Activated T-helper 2 cell treated with anti-CD3 and anti-CD28 coated beads, Interferon-gamma antibody, Interleukin-2, Interleukin-4, amounts not matched to agents 10 μg/mL and 5 μg/mL and 100 μg/mL, durations not matched to agents 14 hours and 24 hours and 36 hours (primary cell): ENCODE measurements around the gene PLAAT4. TPM values are rescaled to one million over a fixed set of nuclear protein-coding genes. Genes with fewer than 3 reads are reported as not detected.

Source experiments
- DNase-seq: peaks from one replicate; pipeline ENCODE4 v3.0.0; 2021; ENCODE audit warnings: low spot score
- H3K27ac Mint-ChIP-seq: one replicate; pipeline ENCODE4 v1.8.0; 2021; ENCODE audit warnings: mixed read lengths
- H3K27me3 Mint-ChIP-seq: one replicate; pipeline ENCODE4 v1.8.0; 2021; ENCODE audit warnings: low read depth, mixed read lengths
- H3K36me3 Mint-ChIP-seq: one replicate; pipeline ENCODE4 v1.8.0; 2021; ENCODE audit warnings: low read depth, mixed read lengths
- H3K4me1 Mint-ChIP-seq: one replicate; pipeline ENCODE4 v1.8.0; 2021; ENCODE audit warnings: low read depth, mixed read lengths
- H3K4me3 Mint-ChIP-seq: one replicate; pipeline ENCODE4 v1.8.0; 2021; ENCODE audit warnings: low read depth, mild to moderate bottlenecking, moderate library complexity, mixed read lengths
- H3K9me3 Mint-ChIP-seq: one replicate; pipeline ENCODE4 v1.8.0; 2021; ENCODE audit warnings: mixed read lengths
- intact Hi-C: fragments of 100-400 bp; cut with micrococcal nuclease; formaldehyde crosslinking; loops from one replicate; pipeline ENCODE4 v1.15.1; 2023
- total RNA-seq: library from RNA; stranded (reverse); gene quantifications from 2 replicates; pipeline ENCODE4 v1.2.3, GENCODE V29; 2022

PLAAT4 gene
- 41.4 and 45.7 TPM in 2 replicates for total RNA-seq

GRCh38 chr11:63536669-63537292 lies at the start of gene PLAAT4:
Gene PLAAT4, plus strand, starts transcription at chr11:63536808. Its CDS starts 61 bp downstream, at chr11:63536869.
- DNase-seq = peak; percentile 32
- Mint-ChIP-seq H3K36me3 (peaks cover 5% of the 10 kb centered on the region), H3K9me3 (no peaks in the 10 kb centered on the region), H3K27me3 (no peaks in the 10 kb centered on the region), H3K4me3 (peak within 1 kb of the TSS; percentile 80), H3K27ac (peak within 1 kb of the TSS; percentile 74), H3K4me1 (peaks cover 62% of the 10 kb centered on the region)
- intact Hi-C loops = loop anchor here (1.0 to 10.0 kb wide), 6 partner anchors 28 to 136 kb away; partner anchors contain the start of genes ATL3, PLAAT3 and PLAAT5

GRCh38 chr11:63488789-63489188 lies 47.8 kb upstream of the PLAAT4 start:
- H3K9me3 Mint-ChIP-seq = peaks cover 33% of the 10 kb centered on the region
- intact Hi-C loops = no loop called here
- peaks cover 64% of the 10 kb centered on the region for H3K27me3 Mint-ChIP-seq
- no peak overlapping the region for H3K4me3 Mint-ChIP-seq
- peaks cover 6% of the 10 kb centered on the region for H3K36me3 Mint-ChIP-seq
- peaks cover 28% of the 10 kb centered on the region for H3K4me1 Mint-ChIP-seq
- H3K27ac Mint-ChIP-seq = no peak overlapping the region
- no peak for DNase-seq

- intact Hi-C loops = loop anchor here (2.0 to 5.0 kb wide), 3 partner anchors 43 to 122 kb away; partner anchors contain the start of genes PLAAT3 and PLAAT4
- peak overlapping the region; percentile 1 for H3K4me3 Mint-ChIP-seq
Measured at GRCh38 chr11:63489879-63490278, 46.7 kb upstream of the PLAAT4 start.

GRCh38 chr11:63490551-63491239 lies 45.9 kb upstream of the PLAAT4 start, which contains the start of gene PLAAT5:
Gene PLAAT5, minus strand, starts transcription at chr11:63491167. Its CDS starts 133 bp downstream, at chr11:63491034.
- Mint-ChIP-seq H3K36me3 (peaks cover 6% of the 10 kb centered on the region), H3K4me1 (peaks cover 28% of the 10 kb centered on the region), H3K27ac (peak within 1 kb of the TSS; percentile 78), H3K9me3 (peaks cover 19% of the 10 kb centered on the region), H3K27me3 (peaks cover 64% of the 10 kb centered on the region), H3K4me3 (peak within 1 kb of the TSS; percentile 83)
- DNase-seq = no peak
- intact Hi-C loops = loop anchor here (1.0 to 5.0 kb wide), 4 partner anchors 43 to 122 kb away; partner anchors contain the start of genes PLAAT3 and PLAAT4

More at GRCh38 chr11:63489879-63490278, 46.7 kb upstream of the PLAAT4 start:
- DNase-seq = no peak
- Mint-ChIP-seq H3K27me3 (peaks cover 64% of the 10 kb centered on the region), H3K27ac (no peak overlapping the region), H3K4me1 (peaks cover 28% of the 10 kb centered on the region), H3K36me3 (peaks cover 6% of the 10 kb centered on the region), H3K9me3 (peaks cover 27% of the 10 kb centered on the region)

- no peak for DNase-seq
- Mint-ChIP-seq H3K4me3 (peak overlapping the region; percentile 83), H3K27me3 (peaks cover 62% of the 10 kb centered on the region), H3K36me3 (peaks cover 6% of the 10 kb centered on the region), H3K27ac (peak overlapping the region; percentile 78), H3K9me3 (peaks cover 14% of the 10 kb centered on the region), H3K4me1 (peaks cover 28% of the 10 kb centered on the region)
- intact Hi-C loops = loop anchor here (1.0 to 5.0 kb wide), 4 partner anchors 44 to 121 kb away; partner anchors contain the start of genes PLAAT3 and PLAAT4
Measured at GRCh38 chr11:63491240-63491587, 45.4 kb upstream of the PLAAT4 start.

- Mint-ChIP-seq H3K4me1 (peaks cover 28% of the 10 kb centered on the region), H3K9me3 (peaks cover 13% of the 10 kb centered on the region), H3K36me3 (peaks cover 6% of the 10 kb centered on the region), H3K4me3 (peak overlapping the region; percentile 83), H3K27ac (peak overlapping the region; percentile 67), H3K27me3 (peaks cover 61% of the 10 kb centered on the region)
- no peak for DNase-seq
- intact Hi-C loops = loop anchor here (1.0 to 5.0 kb wide), 4 partner anchors 45 to 120 kb away; partner anchors contain the start of genes PLAAT3 and PLAAT4
Measured at GRCh38 chr11:63491636-63492372, 44.8 kb upstream of the PLAAT4 start.

- Mint-ChIP-seq H3K9me3 (peaks cover 17% of the 10 kb centered on the region), H3K27ac (peak overlapping the region; percentile 67), H3K36me3 (peaks cover 6% of the 10 kb centered on the region), H3K4me3 (no peak overlapping the region), H3K27me3 (peaks cover 62% of the 10 kb centered on the region), H3K4me1 (peaks cover 28% of the 10 kb centered on the region)
- no peak for DNase-seq
- intact Hi-C loops = loop anchor here (5.0 kb wide), 2 partner anchors 45 to 120 kb away; partner anchors contain the start of gene PLAAT3
Measured at GRCh38 chr11:63492441-63492840, 44.2 kb upstream of the PLAAT4 start.

- Mint-ChIP-seq H3K4me3 (no peak overlapping the region), H3K27me3 (peaks cover 63% of the 10 kb centered on the region), H3K27ac (no peak overlapping the region), H3K4me1 (peaks cover 28% of the 10 kb centered on the region), H3K9me3 (peaks cover 24% of the 10 kb centered on the region), H3K36me3 (peaks cover 6% of the 10 kb centered on the region)
- intact Hi-C loops = loop anchor here (5.0 kb wide), 2 partner anchors 46 to 119 kb away; partner anchors contain the start of gene PLAAT3
- no peak for DNase-seq
Measured at GRCh38 chr11:63493127-63493526, 43.5 kb upstream of the PLAAT4 start.

- H3K27ac Mint-ChIP-seq = no peak overlapping the region
- DNase-seq = no peak
- intact Hi-C loops = loop anchor here (5.0 kb wide), 2 partner anchors 48 to 117 kb away; partner anchors contain the start of gene PLAAT3
- peaks cover 6% of the 10 kb centered on the region for H3K36me3 Mint-ChIP-seq
- H3K4me3 Mint-ChIP-seq = no peak overlapping the region
- H3K9me3 Mint-ChIP-seq = peaks cover 40% of the 10 kb centered on the region
- peaks cover 52% of the 10 kb centered on the region for H3K27me3 Mint-ChIP-seq
- H3K4me1 Mint-ChIP-seq = peaks cover 17% of the 10 kb centered on the region
Measured at GRCh38 chr11:63494975-63495374, 41.6 kb upstream of the PLAAT4 start.

GRCh38 chr11:63499874-63500273 lies 36.7 kb upstream of the PLAAT4 start:
- intact Hi-C loops = no loop called here
- H3K9me3 Mint-ChIP-seq = peaks cover 46% of the 10 kb centered on the region
- peaks cover 5% of the 10 kb centered on the region for H3K4me1 Mint-ChIP-seq
- H3K36me3 Mint-ChIP-seq = peaks cover 9% of the 10 kb centered on the region
- DNase-seq = no peak
- no peak overlapping the region for H3K27ac Mint-ChIP-seq
- H3K27me3 Mint-ChIP-seq = peaks cover 32% of the 10 kb centered on the region
- H3K4me3 Mint-ChIP-seq = no peak overlapping the region

GRCh38 chr11:63501236-63501635 lies 35.4 kb upstream of the PLAAT4 start:
- H3K27me3 Mint-ChIP-seq = peaks cover 21% of the 10 kb centered on the region
- intact Hi-C loops = no loop called here
- no peak overlapping the region for H3K27ac Mint-ChIP-seq
- peaks cover 46% of the 10 kb centered on the region for H3K9me3 Mint-ChIP-seq
- H3K4me1 Mint-ChIP-seq = peaks cover 8% of the 10 kb centered on the region
- peaks cover 9% of the 10 kb centered on the region for H3K36me3 Mint-ChIP-seq
- H3K4me3 Mint-ChIP-seq = no peak overlapping the region
- DNase-seq = no peak

GRCh38 chr11:63502252-63502820 lies 34.3 kb upstream of the PLAAT4 start:
- no peak overlapping the region for H3K4me3 Mint-ChIP-seq
- H3K4me1 Mint-ChIP-seq = peaks cover 13% of the 10 kb centered on the region
- no peak overlapping the region for H3K27ac Mint-ChIP-seq
- DNase-seq = no peak
- peaks cover 42% of the 10 kb centered on the region for H3K9me3 Mint-ChIP-seq
- peaks cover 18% of the 10 kb centered on the region for H3K27me3 Mint-ChIP-seq
- H3K36me3 Mint-ChIP-seq = peaks cover 9% of the 10 kb centered on the region
- intact Hi-C loops = no loop called here
